ENCODE results near the gene GPA33. TPM values are rescaled to one million over a fixed set of nuclear protein-coding genes. Genes with fewer than 3 reads are reported as not detected.

The GPA33 gene
- total RNA-seq, 4 donors from 2014 or later = not detected

DNA sequence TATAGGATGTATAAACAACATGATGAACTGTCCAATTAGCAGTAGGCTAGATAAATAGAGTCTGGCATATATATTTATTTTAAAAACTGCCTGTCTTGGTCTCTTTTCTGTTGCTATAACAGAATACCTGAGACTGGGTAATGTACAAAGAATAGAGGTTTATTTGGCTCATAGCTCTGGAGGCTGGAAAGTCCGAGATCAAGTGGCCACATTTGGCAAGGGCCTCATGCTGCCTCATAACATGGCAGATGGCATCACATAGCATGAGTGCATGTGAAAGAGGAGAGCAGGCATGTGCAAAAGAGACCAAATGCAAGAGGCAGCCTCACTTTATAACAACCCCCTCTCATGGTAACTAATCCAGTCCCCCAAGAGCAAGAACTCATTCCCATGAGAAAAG, 9.7 kb upstream of the GPA33 start:
- Histone ChIP-seq H3K4me1 (no peaks in the 10 kb centered on the region), H3K36me3 (no peaks in the 10 kb centered on the region), H3K9me3 (no peaks in the 10 kb centered on the region), H3K27me3 (no peaks in the 10 kb centered on the region), H3K27ac (no peak overlapping the region), H3K4me3 (replicated peaks in 1 of 3) (no peak overlapping the region)
- intact Hi-C loops (cut with DNase I) = no loop called here
- no peak for DNase-seq
- 85 to 87% methylated on average over 1 of the region's 1 CpG for WGBS, 2 donors
- no peak for TF ChIP-seq POLR2A (IDR thresholded peaks at IDR 0.05)
- TF ChIP-seq, protein P1, sequence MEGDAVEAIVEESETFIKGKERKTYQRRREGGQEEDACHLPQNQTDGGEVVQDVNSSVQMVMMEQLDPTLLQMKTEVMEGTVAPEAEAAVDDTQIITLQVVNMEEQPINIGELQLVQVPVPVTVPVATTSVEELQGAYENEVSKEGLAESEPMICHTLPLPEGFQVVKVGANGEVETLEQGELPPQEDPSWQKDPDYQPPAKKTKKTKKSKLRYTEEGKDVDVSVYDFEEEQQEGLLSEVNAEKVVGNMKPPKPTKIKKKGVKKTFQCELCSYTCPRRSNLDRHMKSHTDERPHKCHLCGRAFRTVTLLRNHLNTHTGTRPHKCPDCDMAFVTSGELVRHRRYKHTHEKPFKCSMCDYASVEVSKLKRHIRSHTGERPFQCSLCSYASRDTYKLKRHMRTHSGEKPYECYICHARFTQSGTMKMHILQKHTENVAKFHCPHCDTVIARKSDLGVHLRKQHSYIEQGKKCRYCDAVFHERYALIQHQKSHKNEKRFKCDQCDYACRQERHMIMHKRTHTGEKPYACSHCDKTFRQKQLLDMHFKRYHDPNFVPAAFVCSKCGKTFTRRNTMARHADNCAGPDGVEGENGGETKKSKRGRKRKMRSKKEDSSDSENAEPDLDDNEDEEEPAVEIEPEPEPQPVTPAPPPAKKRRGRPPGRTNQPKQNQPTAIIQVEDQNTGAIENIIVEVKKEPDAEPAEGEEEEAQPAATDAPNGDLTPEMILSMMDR (IDR thresholded peaks at IDR 0.05) = no peak

DNA sequence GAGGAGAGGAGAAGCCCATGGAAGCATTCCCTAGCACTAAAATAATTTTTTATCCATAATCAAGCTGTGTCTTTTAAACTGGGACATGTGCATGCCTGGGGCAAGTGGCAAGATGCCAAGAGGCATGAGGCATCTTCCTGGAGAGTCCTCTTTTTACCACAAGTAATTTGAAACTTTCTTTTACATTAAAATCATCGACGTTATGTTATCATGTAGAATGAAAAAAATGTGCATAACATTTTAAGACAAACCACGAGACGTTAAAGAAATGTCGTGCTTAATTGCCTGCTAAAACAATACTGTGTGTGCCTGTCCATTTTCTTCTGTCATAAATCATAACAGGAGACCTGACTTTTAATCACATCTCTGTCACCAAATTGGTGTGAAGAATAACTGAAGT, 5.2 kb upstream of the GPA33 start:
- Histone ChIP-seq H3K4me1 (no peaks in the 10 kb centered on the region), H3K36me3 (no peaks in the 10 kb centered on the region), H3K27me3 (no peaks in the 10 kb centered on the region), H3K9me3 (no peaks in the 10 kb centered on the region), H3K4me3 (replicated peaks in 1 of 3) (no peak overlapping the region), H3K27ac (no peak overlapping the region)
- intact Hi-C loops (cut with DNase I) = no loop called here
- WGBS, 2 donors = 57 to 62% methylated on average over 5 of the region's 5 CpGs
- DNase-seq = no peak
- no peak for TF ChIP-seq POLR2A (IDR thresholded peaks at IDR 0.05)
- TF ChIP-seq, protein P1 (IDR thresholded peaks at IDR 0.05) = no peak

DNA sequence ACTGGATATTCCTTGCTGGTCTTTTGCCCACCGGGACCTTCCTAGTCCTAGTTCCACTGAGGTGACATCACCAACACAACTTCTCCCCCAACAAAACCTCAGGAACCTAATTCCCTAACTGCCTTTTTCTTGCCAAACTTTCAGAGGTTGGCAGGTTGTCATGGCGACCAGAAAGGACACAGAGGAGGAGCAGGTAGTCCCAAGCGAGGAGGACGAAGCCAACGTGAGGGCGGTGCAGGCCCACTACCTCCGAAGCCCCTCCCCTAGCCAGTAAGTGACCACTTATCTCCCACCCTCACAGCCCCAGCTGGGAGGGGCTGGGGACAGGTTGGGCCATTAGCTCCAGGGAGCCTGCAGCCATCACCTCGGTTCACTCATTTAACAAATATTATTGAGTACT, 4.5 kb upstream of the GPA33 start:
- Histone ChIP-seq H3K36me3 (no peaks in the 10 kb centered on the region), H3K9me3 (no peaks in the 10 kb centered on the region), H3K4me1 (no peaks in the 10 kb centered on the region), H3K27me3 (no peaks in the 10 kb centered on the region), H3K4me3 (replicated peaks in 1 of 3) (no peak overlapping the region), H3K27ac (no peak overlapping the region)
- intact Hi-C loops (cut with DNase I) = no loop called here
- no peak for DNase-seq
- TF ChIP-seq POLR2A (IDR thresholded peaks at IDR 0.05) = no peak
- WGBS, 2 donors = 81 to 83% methylated on average over 8 of the region's 8 CpGs

DNA sequence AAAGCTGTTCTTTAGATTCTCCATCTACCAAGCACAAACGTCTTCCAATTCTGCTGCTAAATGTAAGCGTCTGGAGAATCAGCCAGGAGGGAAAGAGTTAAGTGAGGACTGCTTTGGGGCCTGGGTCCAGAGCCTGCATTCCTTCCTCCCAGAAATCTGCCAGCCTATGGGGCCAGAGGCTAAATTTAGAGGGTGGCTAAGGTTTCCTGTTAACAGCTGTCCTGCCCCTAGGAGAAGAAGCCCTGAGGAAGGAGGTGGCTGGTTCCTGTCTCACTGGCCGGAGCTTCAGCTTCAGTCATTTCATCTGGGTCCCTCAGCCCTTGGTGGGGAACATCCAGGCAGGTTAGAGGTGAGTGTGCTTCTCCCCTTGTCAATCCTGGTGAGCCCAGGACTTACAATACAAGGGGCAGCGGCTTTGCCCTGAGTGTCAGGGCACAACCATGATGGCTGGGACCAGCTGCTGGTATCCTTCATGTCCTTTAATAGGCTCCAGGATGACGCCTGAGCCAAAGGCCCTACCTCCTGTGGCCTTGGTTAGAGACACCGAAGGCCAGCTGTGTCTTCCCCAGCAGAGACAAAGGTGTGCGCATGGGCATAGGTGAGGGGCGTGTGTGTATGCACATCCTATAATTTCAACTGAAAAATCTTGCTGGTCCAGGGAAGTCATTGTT, 3.8 kb upstream of the GPA33 start, which contains the start of gene STYXL2:
TSS of gene STYXL2 (plus strand) at position 230 of the 671 bp plus-strand sequence. CDS start 775 bp downstream, outside the sequence.
- intact Hi-C loops (cut with DNase I) = no loop called here
- no peak for TF ChIP-seq POLR2A (IDR thresholded peaks at IDR 0.05)
- TF ChIP-seq, protein P1 (IDR thresholded peaks at IDR 0.05) = no peak

DNA sequence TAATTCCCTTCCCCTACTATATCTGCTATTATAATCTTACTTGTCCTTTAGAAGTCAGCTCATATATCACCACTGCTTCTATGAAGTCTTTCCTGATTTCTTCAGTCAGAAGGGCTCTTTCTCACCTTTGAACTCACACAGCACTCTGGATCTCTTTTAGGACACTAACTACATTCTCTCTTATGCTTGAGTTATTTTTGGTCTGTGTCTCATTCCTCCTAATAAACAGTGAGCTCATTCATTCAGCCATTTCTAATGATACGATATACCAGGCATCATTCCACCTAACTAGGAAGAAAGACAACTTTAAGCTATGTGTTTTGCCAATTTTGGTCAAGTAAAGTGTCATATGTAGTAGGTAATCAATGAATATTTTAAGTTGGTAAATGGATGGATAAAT, 2.5 kb upstream of the GPA33 start:
- Histone ChIP-seq H3K27me3 (no peaks in the 10 kb centered on the region), H3K36me3 (no peaks in the 10 kb centered on the region), H3K27ac (no peak overlapping the region), H3K9me3 (no peaks in the 10 kb centered on the region), H3K4me1 (no peaks in the 10 kb centered on the region), H3K4me3 (replicated peaks in 1 of 3) (no peak overlapping the region)
- TF ChIP-seq, protein P1 (IDR thresholded peaks at IDR 0.05) = no peak
- no peak for TF ChIP-seq POLR2A (IDR thresholded peaks at IDR 0.05)
- intact Hi-C loops (cut with DNase I) = no loop called here
- DNase-seq = no peak
- WGBS, 2 donors = 87 to 95% methylated on average over 1 of the region's 1 CpG

More for the DNA sequence above, 3.8 kb upstream of the GPA33 start, which contains the start of gene STYXL2:
- H3K4me3 ChIP-seq (replicated peaks in 1 of 3) = no peak within 1 kb of the TSS
- no peaks in the 10 kb centered on the region for H3K27me3 ChIP-seq
- 71 to 77% methylated on average over 7 to 8 of the region's 8 CpGs for WGBS, 2 donors
- DNase-seq = no peak
- H3K27ac ChIP-seq = no peak within 1 kb of the TSS
- no peaks in the 10 kb centered on the region for H3K4me1 ChIP-seq
- H3K9me3 ChIP-seq = no peaks in the 10 kb centered on the region
- no peaks in the 10 kb centered on the region for H3K36me3 ChIP-seq
